ENCODE results near the gene MED8. TPM values are rescaled to one million over a fixed set of nuclear protein-coding genes. Genes with fewer than 3 reads are reported as not detected.

Gene MED8
- total RNA-seq, 1 donor, result 65.9 TPM

- Histone ChIP-seq H3K4me1 (ENCODE audit: insufficient read depth, low read length) (peaks cover 14% of the 10 kb centered on the region), H3K27ac (ENCODE audit: low read depth, low read length) (no peak overlapping the region), H3K36me3 (ENCODE audit: insufficient read depth, low read length) (no peaks in the 10 kb centered on the region), H3K27me3 (ENCODE audit: insufficient read depth, low read length) (peaks cover 18% of the 10 kb centered on the region), H3K4me2 (ENCODE audit: insufficient read depth, low read length) (no peak overlapping the region), H2AFZ (ENCODE audit: low read length) (no peak overlapping the region), H4K20me1 (ENCODE audit: insufficient read depth, low read length) (no peaks in the 10 kb centered on the region), H3K4me3 (ENCODE audit: insufficient read depth, low read length) (no peak overlapping the region), H3K9me3 (ENCODE audit: low read depth, low read length) (no peaks in the 10 kb centered on the region), H3K79me2 (ENCODE audit: insufficient read depth, low read length) (no peaks in the 10 kb centered on the region)
- TF ChIP-seq CTCF (IDR thresholded peaks at IDR 0.05; ENCODE audit: extremely low read depth, low read depth, low read length), result no peak
- DNase-seq (ENCODE audit: insufficient read length, low spot score, missing footprints), result no peak
Measured at GRCh38 chr1:43346636-43347035, 43.0 kb downstream of the MED8 start.

GRCh38 chr1:43345120-43345519 is 44.5 kb downstream of the MED8 start:
- DNase-seq (ENCODE audit: insufficient read length, low spot score, missing footprints), result no peak
- H3K27ac ChIP-seq (ENCODE audit: low read depth, low read length), result no peak overlapping the region
- no peak overlapping the region for H3K4me2 ChIP-seq (ENCODE audit: insufficient read depth, low read length)
- no peaks in the 10 kb centered on the region for H4K20me1 ChIP-seq (ENCODE audit: insufficient read depth, low read length)
- no peak overlapping the region for H2AFZ ChIP-seq (ENCODE audit: low read length)
- H3K9me3 ChIP-seq (ENCODE audit: low read depth, low read length), result no peaks in the 10 kb centered on the region
- TF ChIP-seq CTCF (IDR thresholded peaks at IDR 0.05; ENCODE audit: extremely low read depth, low read depth, low read length), result no peak
- H3K36me3 ChIP-seq (ENCODE audit: insufficient read depth, low read length), result no peaks in the 10 kb centered on the region
- H3K4me3 ChIP-seq (ENCODE audit: insufficient read depth, low read length), result no peak overlapping the region
- H3K79me2 ChIP-seq (ENCODE audit: insufficient read depth, low read length), result no peaks in the 10 kb centered on the region
- peaks cover 12% of the 10 kb centered on the region for H3K4me1 ChIP-seq (ENCODE audit: insufficient read depth, low read length)
- H3K27me3 ChIP-seq (ENCODE audit: insufficient read depth, low read length), result peaks cover 23% of the 10 kb centered on the region

DNA sequence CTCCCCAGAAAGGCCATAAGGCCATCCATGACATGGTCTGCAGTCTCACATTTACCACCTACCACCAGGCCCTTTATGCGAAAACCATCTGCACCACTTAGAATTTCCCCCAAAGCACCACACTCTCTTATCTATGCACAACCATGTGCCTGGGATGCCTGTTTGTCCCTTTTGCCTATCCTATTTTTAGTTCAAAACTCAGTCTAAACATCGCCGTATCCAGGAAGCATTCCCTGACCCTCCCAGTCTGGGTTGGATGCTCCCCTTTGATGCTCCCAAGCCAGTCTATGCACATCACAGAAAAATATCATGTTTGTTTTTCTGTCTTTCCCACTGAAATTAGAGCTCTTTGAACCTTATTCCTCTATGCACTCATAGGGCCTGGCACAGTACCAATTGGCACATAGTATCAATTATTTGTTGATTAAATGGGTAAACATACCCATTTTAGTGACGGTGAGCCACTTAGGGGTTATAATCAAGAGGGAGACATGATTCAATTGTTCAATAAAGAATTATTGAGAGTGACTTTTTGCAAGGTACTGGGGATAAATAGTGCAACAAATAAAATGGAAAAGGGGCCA is 45.2 kb downstream of the MED8 start:
- Histone ChIP-seq H4K20me1 (ENCODE audit: insufficient read depth, low read length) (no peaks in the 10 kb centered on the region), H3K27me3 (ENCODE audit: insufficient read depth, low read length) (peaks cover 31% of the 10 kb centered on the region), H2AFZ (ENCODE audit: low read length) (no peak overlapping the region), H3K4me2 (ENCODE audit: insufficient read depth, low read length) (no peak overlapping the region), H3K36me3 (ENCODE audit: insufficient read depth, low read length) (no peaks in the 10 kb centered on the region), H3K4me3 (ENCODE audit: insufficient read depth, low read length) (no peak overlapping the region), H3K9me3 (ENCODE audit: low read depth, low read length) (no peaks in the 10 kb centered on the region), H3K79me2 (ENCODE audit: insufficient read depth, low read length) (no peaks in the 10 kb centered on the region), H3K27ac (ENCODE audit: low read depth, low read length) (no peak overlapping the region), H3K4me1 (ENCODE audit: insufficient read depth, low read length) (peaks cover 4% of the 10 kb centered on the region)
- DNase-seq (ENCODE audit: insufficient read length, low spot score, missing footprints), result no peak
- no peak for TF ChIP-seq CTCF (IDR thresholded peaks at IDR 0.05; ENCODE audit: extremely low read depth, low read depth, low read length)

DNA sequence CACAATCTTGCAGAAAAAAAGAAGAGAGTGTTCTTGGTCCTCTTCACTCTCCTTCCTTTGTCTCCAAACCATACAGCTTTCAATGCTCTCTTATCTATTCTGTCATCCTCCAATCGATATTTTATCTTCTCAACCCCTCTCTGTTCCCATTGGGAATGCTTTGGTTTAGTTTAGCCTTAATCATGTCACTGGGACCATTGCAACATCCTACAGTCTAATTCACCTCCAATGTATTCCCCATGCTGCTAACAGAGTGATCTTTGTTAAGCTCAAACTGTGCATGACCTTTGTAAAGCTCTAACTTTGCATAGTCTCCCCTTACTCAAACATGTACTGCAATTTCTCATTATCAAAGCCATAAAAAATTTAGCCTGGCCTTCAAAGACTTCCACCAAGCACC is 49.0 kb downstream of the MED8 start:
- Histone ChIP-seq H3K4me1 (ENCODE audit: insufficient read depth, low read length) (no peaks in the 10 kb centered on the region), H3K27me3 (ENCODE audit: insufficient read depth, low read length) (peaks cover 18% of the 10 kb centered on the region)

More for the DNA sequence above, 49.0 kb downstream of the MED8 start:
- no peaks in the 10 kb centered on the region for H3K79me2 ChIP-seq (ENCODE audit: insufficient read depth, low read length)
- no peaks in the 10 kb centered on the region for H4K20me1 ChIP-seq (ENCODE audit: insufficient read depth, low read length)
- H3K4me3 ChIP-seq (ENCODE audit: insufficient read depth, low read length), result no peak overlapping the region
- no peaks in the 10 kb centered on the region for H3K9me3 ChIP-seq (ENCODE audit: low read depth, low read length)
- TF ChIP-seq CTCF (IDR thresholded peaks at IDR 0.05; ENCODE audit: extremely low read depth, low read depth, low read length), result no peak
- no peak for DNase-seq (ENCODE audit: insufficient read length, low spot score, missing footprints)
- H3K27ac ChIP-seq (ENCODE audit: low read depth, low read length), result no peak overlapping the region
- no peak overlapping the region for H2AFZ ChIP-seq (ENCODE audit: low read length)
- no peak overlapping the region for H3K4me2 ChIP-seq (ENCODE audit: insufficient read depth, low read length)
- H3K36me3 ChIP-seq (ENCODE audit: insufficient read depth, low read length), result no peaks in the 10 kb centered on the region

Measured in osteoblast (primary cell).